GM23248 (cell line): ENCODE measurements around the gene RPA1. TPM values are rescaled to one million over a fixed set of nuclear protein-coding genes. Genes with fewer than 3 reads are reported as not detected.

Experiments
- DNase-seq: peaks from one replicate; pipeline ENCODE4 v3.0.0-alpha.2; 2015
- H2AFZ ChIP-seq: fragments of 200-600 bp; sonication (generic); 2 replicates; pipeline ENCODE4 v1.6.1; 2016; ENCODE audit warnings: antibody characterized with exemption
- H3F3A ChIP-seq: fragments of 200-600 bp; sonication (generic); 2 replicates; pipeline ENCODE4 v1.6.1; 2016; ENCODE audit warnings: mild to moderate bottlenecking, antibody characterized with exemption, mixed run types; ENCODE audit not compliant: insufficient read depth
- H3K27ac ChIP-seq: fragments of 200-600 bp; sonication (generic); 2 replicates; pipeline ENCODE4 v1.5.1; 2016; ENCODE audit warnings: mild to moderate bottlenecking
- H3K27me3 ChIP-seq: fragments of 200-600 bp; sonication (generic); replicated peaks from 2 replicates; pipeline ENCODE4 v1.6.1; 2016; ENCODE audit warnings: mild to moderate bottlenecking; ENCODE audit not compliant: insufficient read depth
- H3K36me3 ChIP-seq: fragments of 200-600 bp; sonication (generic); 2 replicates; pipeline ENCODE4 v1.6.1; 2016; ENCODE audit warnings: low read depth, mild to moderate bottlenecking
- H3K4me1 ChIP-seq: fragments of 200-600 bp; sonication (generic); 2 replicates; pipeline ENCODE4 v1.6.1; 2016; ENCODE audit warnings: mild to moderate bottlenecking; ENCODE audit not compliant: insufficient read depth
- H3K4me2 ChIP-seq: fragments of 200-600 bp; sonication (generic); one replicate; pipeline ENCODE4 v1.6.1; 2016; ENCODE audit warnings: mild to moderate bottlenecking; ENCODE audit not compliant: unreplicated experiment
- H3K4me3 ChIP-seq: fragments of 200-600 bp; sonication (generic); 2 replicates; pipeline ENCODE4 v1.5.1; 2016; ENCODE audit warnings: mild to moderate bottlenecking
- H3K79me2 ChIP-seq: fragments of 200-600 bp; sonication (generic); 2 replicates; pipeline ENCODE4 v1.6.1; 2016; ENCODE audit warnings: mild to moderate bottlenecking; ENCODE audit not compliant: insufficient read depth
- H3K9ac ChIP-seq: fragments of 200-600 bp; sonication (generic); 2 replicates; pipeline ENCODE4 v1.6.1; 2016; ENCODE audit warnings: mild to moderate bottlenecking
- H3K9me2 ChIP-seq: fragments of 200-600 bp; sonication (generic); 2 replicates; pipeline ENCODE4 v1.6.1; 2016; ENCODE audit warnings: mixed run types, mild to moderate bottlenecking, moderate library complexity; ENCODE audit not compliant: insufficient read depth
- H3K9me3 ChIP-seq: fragments of 200-600 bp; sonication (generic); one replicate; pipeline ENCODE4 v1.6.1; 2017; ENCODE audit warnings: low read depth
- H4K20me1 ChIP-seq: fragments of 200-600 bp; sonication (generic); 2 replicates; pipeline ENCODE4 v1.6.0; 2016; ENCODE audit not compliant: insufficient read depth
- EZH2 ChIP-seq: fragments of 200-600 bp; sonication (generic); IDR thresholded peaks from 2 replicates; pipeline ENCODE4 v1.6.1; 2018; ENCODE audit warnings: antibody characterized with exemption, mild to moderate bottlenecking; ENCODE audit not compliant: insufficient read depth, poor library complexity, severe bottlenecking
- EZH2phosphoT487 ChIP-seq: fragments of 200-600 bp; sonication (generic); IDR thresholded peaks from 2 replicates; pipeline ENCODE4 v1.6.1; 2018; ENCODE audit warnings: antibody characterized with exemption, moderate library complexity, mild to moderate bottlenecking, low read depth; ENCODE audit not compliant: insufficient read depth
- WGBS, 2 experiments: methylation state at CpG; one replicate each; pipeline ENCODE4 v1.1.6; 2015 to 2017; ENCODE audit warnings: low lambda C conversion rate in 2 of 2, low coverage in 1 of 2; ENCODE audit errors: missing lambda C conversion rate in 2 of 2; 5-methylcytosine and 5-hydroxymethylcytosine counted together
- in situ Hi-C: fragments of 300-500 bp; cut with MboI; formaldehyde crosslinking; loops from 2 replicates; pipeline ENCODE4 v1.15.0; 2020
- polyA plus RNA-seq: library from polyadenylated mRNA; unstranded; fragments of >200 nt; fragmentation: Nextera tagmentation; extraction: Ambion mirVana; gene quantifications from 2 replicates; pipeline ENCODE4 v1.2.1, GENCODE V29; 2016
- total RNA-seq: library from RNA; depleted of rRNA; stranded (reverse); fragments of >200 nt; shearing (Covaris generic); gene quantifications from 2 replicates; pipeline ENCODE4 v1.2.3, GENCODE V29; 2014; rRNA removed

RPA1 gene
- total and polyA plus RNA-seq, 2 experiments from 2014 or later = 16.4 to 37.1 TPM

DNA sequence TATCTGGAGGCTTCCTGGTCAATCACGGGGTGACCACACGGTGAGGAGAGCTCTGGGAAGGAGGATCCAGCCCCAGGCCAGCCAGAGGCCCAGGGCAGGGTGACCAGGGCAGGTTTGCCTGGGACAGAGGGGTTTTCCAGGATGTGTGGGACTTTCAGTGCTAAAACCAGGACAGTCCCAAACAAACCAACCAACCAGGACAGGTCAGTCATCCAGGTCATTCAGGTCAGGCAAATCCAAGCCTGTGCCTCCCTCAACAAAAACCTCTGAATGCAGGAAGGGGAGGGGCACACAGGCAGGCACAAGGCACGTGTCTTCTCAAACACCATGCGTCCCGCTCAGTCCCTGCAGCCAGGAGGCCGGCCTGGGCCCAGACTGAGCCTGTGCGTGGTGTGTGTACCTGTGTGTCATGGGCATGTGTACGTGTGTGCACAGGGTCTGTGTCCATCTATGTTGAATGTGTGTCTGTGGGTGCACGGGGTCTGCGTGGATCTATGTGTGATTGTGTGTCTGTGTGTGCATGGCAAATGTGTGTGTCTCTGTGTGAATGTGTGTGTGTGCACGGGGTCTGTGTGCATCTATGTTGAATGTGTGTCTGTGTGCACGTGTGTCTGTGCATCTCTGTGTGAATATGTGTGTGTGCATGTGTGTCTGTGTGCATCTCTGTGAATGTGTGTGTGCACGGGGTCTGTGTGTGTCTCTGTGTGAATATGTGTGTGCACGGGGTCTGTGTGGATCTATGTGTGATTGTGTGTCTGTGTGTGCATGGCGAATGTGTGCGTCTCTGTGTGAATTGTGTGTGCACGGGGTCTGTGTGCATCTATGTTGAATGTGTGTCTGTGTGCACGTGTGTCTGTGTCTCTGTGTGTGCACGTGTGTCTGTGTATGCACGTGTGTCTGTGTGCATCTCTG, 116.5 kb downstream of the RPA1 start:
- 71 to 74% methylated on average over 20 of the region's 20 CpGs for WGBS, 2 experiments
- Histone ChIP-seq H3K27ac (no peak overlapping the region), H3K4me1 (no peaks in the 10 kb centered on the region), H3K4me3 (no peak overlapping the region), H3K9ac (no peak overlapping the region), H3K79me2 (no peaks in the 10 kb centered on the region), H4K20me1 (no peaks in the 10 kb centered on the region), H3K4me2 (no peak overlapping the region), H3K9me3 (no peaks in the 10 kb centered on the region), H3F3A (no peaks in the 10 kb centered on the region), H3K36me3 (no peaks in the 10 kb centered on the region), H2AFZ (no peak overlapping the region), H3K9me2 (no peaks in the 10 kb centered on the region), H3K27me3 (no peaks in the 10 kb centered on the region)
- in situ Hi-C loops = no loop called here
- DNase-seq = no peak
- TF ChIP-seq EZH2 (no peak), EZH2phosphoT487 (no peak)

DNA sequence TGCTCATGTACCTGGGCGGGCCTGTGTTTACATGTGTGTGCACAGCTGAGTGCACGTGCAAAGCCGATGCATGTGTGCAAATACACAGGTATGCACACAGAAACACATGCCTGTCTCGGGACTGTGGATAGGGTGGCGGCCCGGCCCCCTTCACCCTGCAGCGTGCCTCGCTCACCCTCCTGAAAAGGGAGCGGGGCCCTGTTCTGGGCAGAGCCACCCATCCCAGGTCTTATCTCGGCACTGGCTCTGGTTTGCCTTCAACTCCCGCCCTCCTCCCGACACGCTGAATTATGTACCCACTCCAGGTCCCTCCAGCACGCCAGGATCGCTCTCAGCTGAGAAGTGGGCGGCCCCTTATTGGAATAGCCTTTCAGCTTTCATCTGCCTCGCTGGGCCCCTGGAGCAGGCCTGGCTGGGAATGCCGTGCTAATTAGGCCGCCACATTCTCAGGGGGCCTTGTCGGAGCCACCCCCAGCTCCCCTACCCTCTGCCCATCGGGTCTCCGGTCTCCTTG, 117.5 kb downstream of the RPA1 start:
- H3K4me1 ChIP-seq = no peaks in the 10 kb centered on the region
- TF ChIP-seq EZH2 (no peak), EZH2phosphoT487 (no peak)
- no peak overlapping the region for H3K4me2 ChIP-seq
- no peak overlapping the region for H3K9ac ChIP-seq
- no peaks in the 10 kb centered on the region for H3F3A ChIP-seq
- no peak overlapping the region for H3K27ac ChIP-seq
- H3K9me2 ChIP-seq = no peaks in the 10 kb centered on the region
- no peaks in the 10 kb centered on the region for H3K9me3 ChIP-seq
- no peak overlapping the region for H3K4me3 ChIP-seq
- 64 to 70% methylated on average over 21 to 22 of the region's 22 CpGs for WGBS, 2 experiments
- H3K36me3 ChIP-seq = no peaks in the 10 kb centered on the region
- no peaks in the 10 kb centered on the region for H4K20me1 ChIP-seq
- no peaks in the 10 kb centered on the region for H3K27me3 ChIP-seq
- in situ Hi-C loops = no loop called here
- DNase-seq = no peak
- no peaks in the 10 kb centered on the region for H3K79me2 ChIP-seq
- H2AFZ ChIP-seq = no peak overlapping the region

DNA sequence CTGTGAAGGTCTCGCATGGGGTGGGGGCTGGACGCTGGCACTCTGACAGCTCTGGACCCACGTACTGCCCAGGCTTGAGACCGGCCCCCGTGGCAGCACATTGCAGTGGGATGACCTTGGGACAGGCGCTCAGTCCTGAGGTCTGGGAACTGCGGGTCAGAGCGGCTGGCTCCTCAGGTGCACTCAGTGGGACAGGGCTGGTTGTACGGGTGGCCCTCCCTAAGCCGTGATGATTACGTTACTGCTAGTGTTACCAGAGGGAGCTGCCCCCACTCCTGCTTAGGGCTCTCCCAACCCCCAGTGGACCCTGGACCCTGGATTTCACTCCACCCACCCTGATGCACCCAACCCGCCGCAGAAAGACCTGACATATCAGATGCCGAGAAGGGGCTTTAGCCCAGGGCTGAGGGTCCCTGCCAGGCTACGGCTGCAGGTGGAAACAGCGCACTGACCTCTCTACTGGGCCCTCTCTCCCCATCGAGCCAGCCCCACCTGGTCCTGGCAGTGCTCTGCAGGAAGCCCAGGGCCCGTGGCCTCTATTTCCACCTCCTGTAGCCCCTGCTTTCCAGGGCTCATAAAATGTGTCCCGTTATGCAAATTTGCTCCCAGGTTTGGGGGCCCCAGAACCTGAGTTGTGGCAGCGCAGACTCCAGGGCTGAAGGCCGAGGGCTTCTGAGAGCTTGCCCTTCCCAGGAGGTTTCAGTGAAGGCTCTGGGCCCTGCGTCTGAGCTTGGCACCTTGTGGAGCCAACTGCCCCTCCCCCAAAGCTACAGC, 118.1 kb downstream of the RPA1 start:
- 65 to 73% methylated on average over 22 of the region's 22 CpGs for WGBS, 2 experiments
- Histone ChIP-seq H3K9me2 (no peaks in the 10 kb centered on the region), H3K36me3 (no peaks in the 10 kb centered on the region), H3K4me2 (no peak overlapping the region), H3K4me3 (no peak overlapping the region), H3K79me2 (no peaks in the 10 kb centered on the region), H4K20me1 (no peaks in the 10 kb centered on the region), H3K4me1 (no peaks in the 10 kb centered on the region), H3K9ac (no peak overlapping the region), H3K27ac (no peak overlapping the region), H3K9me3 (no peaks in the 10 kb centered on the region), H2AFZ (no peak overlapping the region), H3F3A (no peaks in the 10 kb centered on the region), H3K27me3 (no peaks in the 10 kb centered on the region)
- no peak for DNase-seq
- in situ Hi-C loops = no loop called here
- no peak for TF ChIP-seq EZH2phosphoT487
- no peak for TF ChIP-seq EZH2

DNA sequence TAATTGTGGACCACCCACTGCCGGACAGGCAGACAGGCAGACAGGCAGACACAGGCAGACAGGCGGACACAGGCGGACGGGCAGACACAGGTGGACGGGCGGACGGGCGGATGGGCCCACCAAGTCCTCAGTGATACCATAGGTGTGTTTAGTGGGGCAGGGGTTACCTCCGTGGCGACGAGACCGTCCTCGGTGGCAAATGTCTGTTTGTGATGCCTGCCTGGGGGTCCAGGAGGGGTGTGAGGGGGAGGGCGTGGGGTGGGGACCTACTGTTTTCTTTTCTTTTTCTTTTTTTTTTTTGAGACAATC, 118.7 kb downstream of the RPA1 start:
- Histone ChIP-seq H4K20me1 (no peaks in the 10 kb centered on the region), H3K9me2 (no peaks in the 10 kb centered on the region), H2AFZ (no peak overlapping the region), H3K4me3 (no peak overlapping the region), H3K27me3 (no peaks in the 10 kb centered on the region), H3K9ac (no peak overlapping the region), H3F3A (no peaks in the 10 kb centered on the region), H3K9me3 (no peaks in the 10 kb centered on the region), H3K27ac (no peak overlapping the region), H3K36me3 (no peaks in the 10 kb centered on the region), H3K4me2 (no peak overlapping the region), H3K79me2 (no peaks in the 10 kb centered on the region), H3K4me1 (no peaks in the 10 kb centered on the region)
- no peak for DNase-seq
- 84% methylated on average over 14 of the region's 14 CpGs for WGBS, 2 experiments
- in situ Hi-C loops = no loop called here
- TF ChIP-seq EZH2 = no peak
- TF ChIP-seq EZH2phosphoT487 = no peak

Other genes starting within 250 kb of the RPA1 start
- gene SLC43A2, start 201.2 kb upstream of the RPA1 start, total RNA-seq = 8.6 and 9.1 TPM in 2 replicates
- gene SLC43A2, start 201.2 kb upstream of the RPA1 start, polyA plus RNA-seq = 6.0 and 6.6 TPM in 2 replicates
- gene SCARF1, start 184.3 kb upstream of the RPA1 start, total RNA-seq = 0.25 TPM in 1 of 2 replicates, not detected in the other
- gene SCARF1, start 184.3 kb upstream of the RPA1 start, polyA plus RNA-seq = 0.14 TPM in 1 of 2 replicates, not detected in the other
- 6.4 and 27.6 TPM in 2 replicates for gene RILP, start 180.1 kb upstream of the RPA1 start, total RNA-seq
- gene RILP, start 180.1 kb upstream of the RPA1 start, polyA plus RNA-seq = 4.4 and 6.5 TPM in 2 replicates
- 72.2 and 76.9 TPM in 2 replicates for gene PRPF8, start 145.1 kb upstream of the RPA1 start, total RNA-seq
- gene PRPF8, start 145.1 kb upstream of the RPA1 start, polyA plus RNA-seq = 90.3 and 93.8 TPM in 2 replicates
- 2.2 and 2.8 TPM in 2 replicates for gene TLCD2, start 119.6 kb upstream of the RPA1 start, total RNA-seq
- 2.2 and 2.4 TPM in 2 replicates for gene TLCD2, start 119.6 kb upstream of the RPA1 start, polyA plus RNA-seq
- gene WDR81, start 105.3 kb upstream of the RPA1 start, total RNA-seq = 23.0 and 23.9 TPM in 2 replicates
- 4.4 and 5.8 TPM in 2 replicates for gene WDR81, start 105.3 kb upstream of the RPA1 start, polyA plus RNA-seq
- gene SERPINF2, start 87.1 kb upstream of the RPA1 start, total RNA-seq = not detected in 2 replicates
- 0.08 TPM in 1 of 2 replicates, not detected in the other for gene SERPINF2, start 87.1 kb upstream of the RPA1 start, polyA plus RNA-seq
- 60.3 and 91.4 TPM in 2 replicates for gene SERPINF1, start 67.9 kb upstream of the RPA1 start, total RNA-seq
- gene SERPINF1, start 67.9 kb upstream of the RPA1 start, polyA plus RNA-seq = 28.3 and 29.0 TPM in 2 replicates
- 3.6 and 14.5 TPM in 2 replicates for gene SMYD4, start 103 bp upstream of the RPA1 start, total RNA-seq
- 5.3 and 7.5 TPM in 2 replicates for gene SMYD4, start 103 bp upstream of the RPA1 start, polyA plus RNA-seq
- gene RTN4RL1, start 195.3 kb downstream of the RPA1 start, total RNA-seq = 0.22 TPM in 1 of 2 replicates, not detected in the other
- not detected in 2 replicates for gene RTN4RL1, start 195.3 kb downstream of the RPA1 start, polyA plus RNA-seq
- 51.2 and 58.1 TPM in 2 replicates for gene DPH1, start 200.1 kb downstream of the RPA1 start, total RNA-seq
- 41.1 and 41.2 TPM in 2 replicates for gene DPH1, start 200.1 kb downstream of the RPA1 start, polyA plus RNA-seq
- 67.3 and 92.0 TPM in 2 replicates for gene OVCA2, start 212.0 kb downstream of the RPA1 start, total RNA-seq
- gene OVCA2, start 212.0 kb downstream of the RPA1 start, polyA plus RNA-seq = 63.5 and 66.1 TPM in 2 replicates
- gene HIC1, start 225.1 kb downstream of the RPA1 start, total RNA-seq = 35.0 and 59.8 TPM in 2 replicates
- gene HIC1, start 225.1 kb downstream of the RPA1 start, polyA plus RNA-seq = 1.6 TPM in 2 replicates